GM19452 (cell line): ENCODE measurements around the gene RAB15.

Experiments
- ATAC-seq: cut with Tn5 transposase; IDR thresholded peaks from one replicate; pipeline ENCODE4 v1.9.1; 2021; ENCODE audit not compliant: unreplicated experiment

Gene RAB15

GRCh38 chr14:64938972-64939816, 32.9 kb downstream of the RAB15 start:
- ATAC-seq, result no peak

GRCh38 chr14:64937821-64938193, 34.3 kb downstream of the RAB15 start:
- ATAC-seq, result no peak

GRCh38 chr14:64937171-64937820, 34.8 kb downstream of the RAB15 start:
- ATAC-seq, result no peak

GRCh38 chr14:64935508-64935907, 36.6 kb downstream of the RAB15 start:
- ATAC-seq, result no peak

- no peak for ATAC-seq
These were observed 37.7 kb downstream of the RAB15 start for GRCh38 chr14:64934338-64934929.

GRCh38 chr14:64932231-64932630, 39.9 kb downstream of the RAB15 start:
- ATAC-seq, result no peak

GRCh38 chr14:64931123-64931522, 41.0 kb downstream of the RAB15 start:
- ATAC-seq, result no peak

- ATAC-seq, result no peak
These were observed 41.9 kb downstream of the RAB15 start for GRCh38 chr14:64930085-64930843.

- no peak for ATAC-seq
These were observed 43.1 kb downstream of the RAB15 start for GRCh38 chr14:64929014-64929359.

GRCh38 chr14:64928239-64929013, 43.7 kb downstream of the RAB15 start:
- ATAC-seq, result peak; percentile 88

GRCh38 chr14:64927031-64927430, 45.1 kb downstream of the RAB15 start:
- no peak for ATAC-seq

GRCh38 chr14:64926398-64926995, 45.6 kb downstream of the RAB15 start:
- ATAC-seq, result no peak

GRCh38 chr14:64923015-64923414, 49.1 kb downstream of the RAB15 start:
- ATAC-seq, result no peak

- ATAC-seq, result no peak
These were observed 51.7 kb downstream of the RAB15 start for GRCh38 chr14:64920465-64920864.

GRCh38 chr14:64919618-64920017, 52.5 kb downstream of the RAB15 start:
- no peak for ATAC-seq

- no peak for ATAC-seq
These were observed 52.9 kb downstream of the RAB15 start for GRCh38 chr14:64919215-64919614.

GRCh38 chr14:64918216-64918615, 53.9 kb downstream of the RAB15 start:
- ATAC-seq, result no peak

- no peak for ATAC-seq
These were observed 56.3 kb downstream of the RAB15 start for GRCh38 chr14:64915797-64916196.

- ATAC-seq, result no peak
These were observed 57.1 kb downstream of the RAB15 start for GRCh38 chr14:64915029-64915424.
